Measurements from ENCODE around the gene AGPAT1.
"Not testable (repeated sequence)": the region's sequence is repeated elsewhere in the genome, so short reads cannot be mapped to it uniquely, and the experiment has no call there.

Gene AGPAT1

GRCh38 chr6:32198345-32198696 is 22.4 kb upstream of the AGPAT1 start:
- no peak for DNase-seq

GRCh38 chr6:32196682-32197616 is 21.1 kb upstream of the AGPAT1 start:
- DNase-seq: no peak

GRCh38 chr6:32195902-32196681 is 20.2 kb upstream of the AGPAT1 start:
- DNase-seq: peak; percentile 75

GRCh38 chr6:32195652-32195901 is 19.7 kb upstream of the AGPAT1 start:
- DNase-seq: peak; percentile 100

- peak; percentile 55 for DNase-seq
Measured at GRCh38 chr6:32194825-32195651, 19.2 kb upstream of the AGPAT1 start.

GRCh38 chr6:32194388-32194787 is 18.5 kb upstream of the AGPAT1 start:
- no peak for DNase-seq

- DNase-seq: not testable (repeated sequence)
Measured at GRCh38 chr6:32193096-32193495, 17.2 kb upstream of the AGPAT1 start.

GRCh38 chr6:32192608-32193039 is 16.7 kb upstream of the AGPAT1 start, which contains the start of gene GPSM3:
GPSM3 (minus strand) TSS chr6:32192643; CDS start chr6:32192513, 130 bp downstream.
- peak; percentile 63 for DNase-seq

GRCh38 chr6:32191696-32192607 is 16.1 kb upstream of the AGPAT1 start:
- DNase-seq: peak; percentile 64

- DNase-seq: no peak
Measured at GRCh38 chr6:32190911-32191677, 15.2 kb upstream of the AGPAT1 start.

GRCh38 chr6:32190054-32190851 is 14.4 kb upstream of the AGPAT1 start, which contains the start of gene PBX2:
PBX2 (minus strand) TSS chr6:32190202; CDS start chr6:32189915, 287 bp downstream.
- DNase-seq: peak; percentile 92

GRCh38 chr6:32189742-32190053 is 13.8 kb upstream of the AGPAT1 start:
- no peak for DNase-seq

GRCh38 chr6:32189069-32189741 is 13.3 kb upstream of the AGPAT1 start:
- DNase-seq: no peak

- no peak for DNase-seq
Measured at GRCh38 chr6:32188381-32189068, 12.6 kb upstream of the AGPAT1 start.

- not testable (repeated sequence) for DNase-seq
Measured at GRCh38 chr6:32187725-32188380, 12.0 kb upstream of the AGPAT1 start.

- DNase-seq: no peak
Measured at GRCh38 chr6:32187009-32187709, 11.3 kb upstream of the AGPAT1 start.

GRCh38 chr6:32186151-32186840 is 10.4 kb upstream of the AGPAT1 start:
- DNase-seq: not testable (repeated sequence)

Measured in CD4-positive, alpha-beta T cell treated with Interleukin-10 for 1 hour (primary cell).